HepG2 (cell line): Measurements from ENCODE around the gene TMEM129. TPM values are rescaled to one million over a fixed set of nuclear protein-coding genes. Genes with fewer than 3 reads are reported as not detected.

ENCODE experiments used
- ATAC-seq: fragments of 200-7000 bp; cut with Tn5 transposase; 3 replicates; pipeline ENCODE4 v1.9.1; 2020; ENCODE audit warnings: mild to moderate bottlenecking, moderate library complexity
- BruUV-seq: library from RNA; stranded (reverse); fragments of 400-500 nt; replicated peaks from 2 replicates; lab custom pipeline; 2021; lab: Mats Ljungman, UMichigan
- CTCF ChIA-PET: fragments of 300-600 bp; formaldehyde crosslinking; extraction: SDS; loops from one replicate; lab custom pipeline; 2021; ENCODE audit warnings: low total read pairs, inconsistent platforms, low intra/inter-chr PET ratio; lab: Yijun Ruan, JAX
- POLR2A ChIA-PET: fragments of 350-600 bp; sonication (Branson Sonifier 250); formaldehyde crosslinking; loops from one replicate; lab custom pipeline; 2020; ENCODE audit warnings: antibody characterized with exemption, inconsistent platforms; lab: Yijun Ruan, JAX
- DNase-seq: peaks from one replicate; pipeline ENCODE4 v3.0.0-alpha.2; 2015; ENCODE audit warnings: low spot score
- FAIRE-seq: peaks from 3 replicates; lab custom pipeline; 2011; peaks lifted over from hg19 to GRCh38; lab: Jason Lieb, UNC
- H2AFZ ChIP-seq: one replicate; pipeline ENCODE4 v1.6.1; 2011; ENCODE audit warnings: low read length, inconsistent platforms
- H3K27ac ChIP-seq: fragments of 300-600 bp; 3 replicates; pipeline ENCODE4 v1.8.0; 2011; ENCODE audit warnings: mixed run types, mild to moderate bottlenecking, mixed read lengths, low read length, inconsistent platforms; ENCODE audit not compliant: insufficient read depth; ENCODE audit errors: extremely low read length
- H3K27me3 ChIP-seq, 2 experiments: fragments of 200-600 bp in 1 of 2; 2 replicates in 1 of 2; 3 replicates in 1 of 2; pipeline versions ENCODE4 v1.6.0 to v1.8.0; 2011; ENCODE audit warnings: low read length in 2 of 2, mild to moderate bottlenecking in 2 of 2, moderate library complexity in 2 of 2, inconsistent platforms in 1 of 2; ENCODE audit not compliant: insufficient read depth in 2 of 2, control insufficient read depth in 1 of 2
- H3K36me3 ChIP-seq, 2 experiments: fragments of 200-600 bp in 1 of 2; replicated peaks in 1 of 2; 2 replicates in 1 of 2; 3 replicates in 1 of 2; pipeline versions ENCODE4 v1.5.1 to v1.8.0; 2011; ENCODE audit warnings: low read length in 2 of 2, inconsistent platforms in 1 of 2; ENCODE audit not compliant: insufficient read depth in 2 of 2, control insufficient read depth in 1 of 2
- H3K4me1 ChIP-seq: 2 replicates; pipeline ENCODE4 v1.5.1; 2012; ENCODE audit warnings: low read length, inconsistent platforms; ENCODE audit not compliant: insufficient read depth
- H3K4me2 ChIP-seq: 2 replicates; pipeline ENCODE4 v1.6.0; 2011; ENCODE audit warnings: low read depth, low read length, inconsistent platforms
- H3K4me3 ChIP-seq, 3 experiments: fragments of 200-600 bp in 1 of 3; sonication (generic), shearing (Covaris generic) in 1 of 3; replicated peaks in 1 of 3; 2 replicates each; pipeline ENCODE4 v1.5.1; 2011 to 2016; ENCODE audit warnings: low read length in 3 of 3, inconsistent platforms in 2 of 3, low read depth in 2 of 3, mild to moderate bottlenecking in 2 of 3, control low read depth in 1 of 3, mixed read lengths in 1 of 3; ENCODE audit not compliant: insufficient read depth in 1 of 3
- H3K79me2 ChIP-seq: one replicate; pipeline ENCODE4 v1.6.1; 2011; ENCODE audit warnings: low read length, inconsistent platforms; ENCODE audit not compliant: insufficient read depth
- H3K9ac ChIP-seq: 2 replicates; pipeline ENCODE4 v1.6.0; 2011; ENCODE audit warnings: mild to moderate bottlenecking, low read depth, low read length, inconsistent platforms; ENCODE audit not compliant: insufficient read depth
- H3K9me3 ChIP-seq: 2 replicates; pipeline ENCODE4 v1.5.1; 2012; ENCODE audit warnings: mild to moderate bottlenecking, low read length
- H4K20me1 ChIP-seq: 2 replicates; pipeline ENCODE4 v1.6.0; 2011; ENCODE audit warnings: inconsistent platforms, mild to moderate bottlenecking, low read length, moderate library complexity; ENCODE audit not compliant: insufficient read depth
- DBP ChIP-seq: sonication (generic); formaldehyde crosslinking; IDR thresholded peaks from 2 replicates; pipeline ENCODE4 v1.4.0; 2020; ENCODE audit warnings: missing genetic modification reagents; ENCODE audit errors: not compliant biosample characterization
- LCORL ChIP-seq, 2 experiments: fragments of 450-650 bp in 1 of 2; sonication (generic) in 1 of 2; formaldehyde crosslinking in 1 of 2; IDR thresholded peaks; 2 replicates each; pipeline versions ENCODE4 v1.5.0 to v1.6.1; 2017 to 2020; ENCODE audit warnings: antibody characterized with exemption in 1 of 2, missing genetic modification reagents in 1 of 2
- NR2F6 ChIP-seq, 2 experiments: IDR thresholded peaks; 2 replicates each; pipeline ENCODE4 v1.6.1; 2016; ENCODE audit warnings: antibody characterized with exemption in 1 of 2, mild to moderate bottlenecking in 1 of 2
- POLR2A ChIP-seq, 2 experiments: IDR thresholded peaks; 2 replicates each; pipeline ENCODE4 v1.6.1; 2011; ENCODE audit warnings: low read depth in 2 of 2, low read length in 2 of 2, mild to moderate bottlenecking in 1 of 2, moderate library complexity in 1 of 2; ENCODE audit not compliant: insufficient read depth in 1 of 2
- ZNF280B ChIP-seq: sonication (generic); formaldehyde crosslinking; IDR thresholded peaks from 2 replicates; pipeline ENCODE4 v1.5.0; 2020; ENCODE audit warnings: missing genetic modification reagents, mild to moderate bottlenecking, borderline replicate concordance
- WGBS: methylation state at CpG from one replicate; pipeline ENCODE4 v1.1.6; 2017; ENCODE audit warnings: low lambda C conversion rate; 5-methylcytosine and 5-hydroxymethylcytosine counted together
- in situ Hi-C: cut with HindIII; loops from 2 replicates; pipeline ENCODE4 v1.10.0; 2017; ENCODE audit warnings: low pct_unique_long_range_greater_than_20kb; ENCODE audit not compliant: extremely low pct_ligation_motif_present
- intact Hi-C: fragments of 100-400 bp; cut with micrococcal nuclease; formaldehyde crosslinking; loops from one replicate; pipeline ENCODE4 v1.10.0; 2022; ENCODE audit not compliant: unreplicated experiment
- polyA plus RNA-seq, 8 experiments: library from polyadenylated mRNA; depleted of rRNA in 3 of 8; stranded (reverse) in 7 of 8; unstranded in 1 of 8; fragments of >200 nt; fragmentation: Illumina TruSeq in 4 of 8; extraction: Trizol in 4 of 8; gene quantifications; 2 replicates each; pipeline versions ENCODE4 v1.2.1 to v1.2.3, GENCODE V29; 2011 to 2016; ENCODE audit warnings: low read depth in 4 of 8, missing spikeins in 1 of 8, mixed read lengths in 1 of 8; ENCODE audit not compliant: insufficient read depth in 1 of 8
- total RNA-seq, 5 experiments: library from RNA; depleted of rRNA; stranded (reverse); fragments of >200 nt; fragmentation: Illumina TruSeq; extraction: Trizol; gene quantifications; 2 replicates each; pipeline ENCODE4 v1.2.3, GENCODE V29; 2016; ENCODE audit warnings: low read depth in 1 of 5
- TF ChIP-seq, protein P1 (sequence below): sonication (generic); formaldehyde crosslinking; IDR thresholded peaks from 2 replicates; pipeline ENCODE4 v1.5.0; 2020; ENCODE audit warnings: mild to moderate bottlenecking, missing genetic modification reagents, borderline replicate concordance

TMEM129 gene
- total and polyA plus RNA-seq, 2 of the 13 experiments (the other 11 are each of a cell fraction or from before 2014, with no cell fraction given), result 19.0 to 25.8 TPM

GRCh38 chr4:1751155-1751918 is 30.2 kb upstream of the TMEM129 start:
- intact Hi-C loops (no loop called here), in situ Hi-C loops (loop anchor here (10.0 kb wide), 1 partner anchor 53 kb away; no protein-coding TSS in a partner anchor)
- H3K4me2 ChIP-seq, result peak overlapping the region; percentile 82
- ATAC-seq (peak; percentile 2), FAIRE-seq (no peak), DNase-seq (no peak)
- ChIA-PET CTCF (interaction anchor here (2.9 to 7.5 kb wide), 2 partner anchors 58 to 59 kb away, joined by 22 to 179 read pairs; no protein-coding TSS in a partner anchor), POLR2A (interaction anchor here (0.8 to 3.6 kb wide), 16 partner anchors 9 to 57 kb away, joined by 3 to 70 read pairs (median 10); partner anchors contain the start of genes FGFR3, TACC3 and TMEM129)
- peaks cover 90% of the 10 kb centered on the region for H3K4me1 ChIP-seq
- WGBS, result 8% methylated on average over 9 of the region's 31 CpGs
- no peaks in the 10 kb centered on the region for H3K36me3 ChIP-seq
- H4K20me1 ChIP-seq, result no peaks in the 10 kb centered on the region
- no peak overlapping the region for H3K27ac ChIP-seq
- peak overlapping the region; percentile 45 to 73 (median 56); a peak in 5 of 6 replicates for H3K4me3 ChIP-seq
- no peak overlapping the region for H2AFZ ChIP-seq
- H3K9ac ChIP-seq, result peak overlapping the region; percentile 58
- no peaks in the 10 kb centered on the region for H3K79me2 ChIP-seq
- H3K9me3 ChIP-seq, result no peaks in the 10 kb centered on the region
- BruUV-seq, result no TSS peak
- no peaks in the 10 kb centered on the region; a peak in 1 of 5 replicates for H3K27me3 ChIP-seq
- 0 out of 2 replicates have a peak, but pooled peaks have one; percentile 5 for TF ChIP-seq ZNF280B (CRISPR knock-in tag)
- no peak for TF ChIP-seq POLR2A (IDR thresholded peaks at IDR 0.05; ENCODE audit: insufficient read depth in 1 of 2, low read depth in 2 of 2, low read length in 2 of 2)
- TF ChIP-seq, protein P1, sequence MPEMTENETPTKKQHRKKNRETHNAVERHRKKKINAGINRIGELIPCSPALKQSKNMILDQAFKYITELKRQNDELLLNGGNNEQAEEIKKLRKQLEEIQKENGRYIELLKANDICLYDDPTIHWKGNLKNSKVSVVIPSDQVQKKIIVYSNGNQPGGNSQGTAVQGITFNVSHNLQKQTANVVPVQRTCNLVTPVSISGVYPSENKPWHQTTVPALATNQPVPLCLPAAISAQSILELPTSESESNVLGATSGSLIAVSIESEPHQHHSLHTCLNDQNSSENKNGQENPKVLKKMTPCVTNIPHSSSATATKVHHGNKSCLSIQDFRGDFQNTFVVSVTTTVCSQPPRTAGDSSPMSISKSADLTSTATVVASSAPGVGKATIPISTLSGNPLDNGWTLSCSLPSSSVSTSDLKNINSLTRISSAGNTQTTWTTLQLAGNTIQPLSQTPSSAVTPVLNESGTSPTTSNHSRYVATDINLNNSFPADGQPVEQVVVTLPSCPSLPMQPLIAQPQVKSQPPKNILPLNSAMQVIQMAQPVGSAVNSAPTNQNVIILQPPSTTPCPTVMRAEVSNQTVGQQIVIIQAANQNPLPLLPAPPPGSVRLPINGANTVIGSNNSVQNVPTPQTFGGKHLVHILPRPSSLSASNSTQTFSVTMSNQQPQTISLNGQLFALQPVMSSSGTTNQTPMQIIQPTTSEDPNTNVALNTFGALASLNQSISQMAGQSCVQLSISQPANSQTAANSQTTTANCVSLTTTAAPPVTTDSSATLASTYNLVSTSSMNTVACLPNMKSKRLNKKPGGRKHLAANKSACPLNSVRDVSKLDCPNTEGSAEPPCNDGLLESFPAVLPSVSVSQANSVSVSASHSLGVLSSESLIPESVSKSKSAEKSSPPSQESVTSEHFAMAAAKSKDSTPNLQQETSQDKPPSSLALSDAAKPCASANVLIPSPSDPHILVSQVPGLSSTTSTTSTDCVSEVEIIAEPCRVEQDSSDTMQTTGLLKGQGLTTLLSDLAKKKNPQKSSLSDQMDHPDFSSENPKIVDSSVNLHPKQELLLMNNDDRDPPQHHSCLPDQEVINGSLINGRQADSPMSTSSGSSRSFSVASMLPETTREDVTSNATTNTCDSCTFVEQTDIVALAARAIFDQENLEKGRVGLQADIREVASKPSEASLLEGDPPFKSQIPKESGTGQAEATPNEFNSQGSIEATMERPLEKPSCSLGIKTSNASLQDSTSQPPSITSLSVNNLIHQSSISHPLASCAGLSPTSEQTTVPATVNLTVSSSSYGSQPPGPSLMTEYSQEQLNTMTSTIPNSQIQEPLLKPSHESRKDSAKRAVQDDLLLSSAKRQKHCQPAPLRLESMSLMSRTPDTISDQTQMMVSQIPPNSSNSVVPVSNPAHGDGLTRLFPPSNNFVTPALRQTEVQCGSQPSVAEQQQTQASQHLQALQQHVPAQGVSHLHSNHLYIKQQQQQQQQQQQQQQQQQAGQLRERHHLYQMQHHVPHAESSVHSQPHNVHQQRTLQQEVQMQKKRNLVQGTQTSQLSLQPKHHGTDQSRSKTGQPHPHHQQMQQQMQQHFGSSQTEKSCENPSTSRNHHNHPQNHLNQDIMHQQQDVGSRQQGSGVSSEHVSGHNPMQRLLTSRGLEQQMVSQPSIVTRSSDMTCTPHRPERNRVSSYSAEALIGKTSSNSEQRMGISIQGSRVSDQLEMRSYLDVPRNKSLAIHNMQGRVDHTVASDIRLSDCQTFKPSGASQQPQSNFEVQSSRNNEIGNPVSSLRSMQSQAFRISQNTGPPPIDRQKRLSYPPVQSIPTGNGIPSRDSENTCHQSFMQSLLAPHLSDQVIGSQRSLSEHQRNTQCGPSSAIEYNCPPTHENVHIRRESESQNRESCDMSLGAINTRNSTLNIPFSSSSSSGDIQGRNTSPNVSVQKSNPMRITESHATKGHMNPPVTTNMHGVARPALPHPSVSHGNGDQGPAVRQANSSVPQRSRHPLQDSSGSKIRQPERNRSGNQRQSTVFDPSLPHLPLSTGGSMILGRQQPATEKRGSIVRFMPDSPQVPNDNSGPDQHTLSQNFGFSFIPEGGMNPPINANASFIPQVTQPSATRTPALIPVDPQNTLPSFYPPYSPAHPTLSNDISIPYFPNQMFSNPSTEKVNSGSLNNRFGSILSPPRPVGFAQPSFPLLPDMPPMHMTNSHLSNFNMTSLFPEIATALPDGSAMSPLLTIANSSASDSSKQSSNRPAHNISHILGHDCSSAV (CRISPR knock-in tag), result no peak
- TF ChIP-seq LCORL (IDR thresholded peaks at IDR 0.05), result no peak
- no peak for TF ChIP-seq LCORL (CRISPR knock-in tag; IDR thresholded peaks at IDR 0.05)
- TF ChIP-seq DBP (CRISPR knock-in tag), result no peak
- TF ChIP-seq NR2F6 (IDR thresholded peaks at IDR 0.05), result no peak
- peak; percentile 29; the same call in 1 of the 2 replicates for TF ChIP-seq NR2F6 (CRISPR knock-in tag; IDR thresholded peaks at IDR 0.05)
